HG02763 (cell line): Measurements from ENCODE around the gene KIF5B.
"Not testable (repeated sequence)": the region's sequence is repeated elsewhere in the genome, so short reads cannot be mapped to it uniquely, and the experiment has no call there.

Experiments
- ATAC-seq: cut with Tn5 transposase; IDR thresholded peaks from one replicate; pipeline ENCODE4 v1.9.1; 2021; ENCODE audit warnings: mild to moderate bottlenecking, moderate library complexity; ENCODE audit not compliant: unreplicated experiment

KIF5B gene

DNA sequence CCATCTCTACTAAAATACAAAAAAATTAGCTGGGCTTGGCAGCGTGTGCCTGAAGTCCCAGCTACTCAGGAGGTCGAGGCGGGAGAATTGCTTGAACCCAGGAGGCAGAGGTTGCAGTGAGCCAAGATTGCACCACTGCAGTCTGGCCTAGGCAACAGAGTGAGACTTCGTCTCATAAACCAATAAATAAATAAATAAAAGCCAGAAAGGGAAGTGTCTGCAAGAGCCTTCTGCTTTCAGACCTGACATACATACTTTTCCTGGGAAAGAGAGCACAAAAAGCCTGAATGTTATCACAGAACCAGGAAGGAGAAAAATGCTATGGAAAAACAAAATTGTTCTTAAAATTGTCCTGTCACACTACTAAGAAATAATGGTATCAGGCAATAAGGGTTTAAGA lies 4.1 kb upstream of the KIF5B start:
- ATAC-seq: no peak

DNA sequence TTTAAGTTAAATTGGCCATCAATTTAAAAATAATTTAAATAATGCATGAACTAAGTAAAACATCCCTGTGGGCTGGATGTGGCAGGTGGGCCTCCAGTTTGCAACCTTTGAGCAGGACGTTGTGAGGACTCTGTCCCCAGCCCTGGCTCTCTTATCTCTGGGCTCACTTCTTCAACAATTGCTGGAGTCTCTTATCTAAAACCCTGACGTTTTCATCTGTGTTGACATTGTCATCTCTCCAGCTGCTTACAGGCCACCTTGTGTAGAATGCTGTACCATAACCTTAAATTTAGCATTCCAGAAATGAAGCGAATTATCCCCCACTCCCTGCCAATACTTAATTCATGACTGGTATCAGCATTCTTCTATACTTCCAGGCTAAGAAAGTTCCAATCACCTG lies 3.2 kb upstream of the KIF5B start:
- ATAC-seq: no peak

DNA sequence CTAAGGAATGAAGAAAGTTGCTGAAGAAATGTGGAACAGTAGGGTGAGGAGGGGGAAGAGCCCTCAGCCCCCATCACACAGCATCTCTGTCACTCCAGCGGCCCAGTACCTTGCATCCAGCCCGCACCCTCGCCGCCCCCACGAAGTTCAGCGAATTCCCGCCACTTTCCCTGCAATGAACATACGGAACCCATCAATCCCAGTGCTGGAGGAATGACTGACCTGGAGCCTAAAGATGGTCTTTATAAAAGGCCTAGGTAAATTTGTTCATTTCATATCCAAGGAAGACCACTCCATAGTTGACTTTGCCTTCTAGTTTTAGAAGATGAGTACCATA lies 779 bp upstream of the KIF5B start:
- ATAC-seq: no peak

DNA sequence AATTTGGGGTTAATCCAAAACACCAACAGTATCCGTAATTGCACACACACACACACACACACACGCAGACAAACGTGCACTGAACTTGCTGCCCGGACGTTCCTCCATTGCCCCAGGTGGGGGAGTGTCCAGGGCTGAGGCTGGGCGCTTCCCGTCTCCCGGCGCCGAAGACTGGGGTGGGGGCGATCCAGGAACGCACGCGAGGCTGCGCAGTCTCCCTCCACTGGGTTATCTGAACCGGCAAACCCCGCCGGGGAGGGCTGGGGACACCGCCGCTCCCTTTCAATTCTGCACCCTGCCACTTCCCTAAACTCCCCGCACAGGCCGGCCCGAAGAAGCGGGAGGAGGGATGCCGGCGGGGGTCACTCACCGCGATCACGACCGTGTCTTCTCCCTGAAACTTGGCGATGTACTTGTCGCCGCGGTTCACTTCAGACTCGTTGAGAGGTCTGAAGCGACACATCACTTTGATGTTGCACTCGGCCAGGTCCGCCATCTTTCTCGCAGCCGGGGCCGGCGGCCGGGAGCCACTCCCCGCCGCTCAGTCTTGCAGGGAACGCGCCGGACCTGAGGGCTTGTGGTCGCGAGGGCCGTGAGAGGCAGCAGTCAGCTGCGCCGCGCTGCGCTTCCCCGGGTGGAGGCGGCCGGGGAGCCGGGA lies 618 bp downstream of the KIF5B start:
- peak; percentile 46 for ATAC-seq

DNA sequence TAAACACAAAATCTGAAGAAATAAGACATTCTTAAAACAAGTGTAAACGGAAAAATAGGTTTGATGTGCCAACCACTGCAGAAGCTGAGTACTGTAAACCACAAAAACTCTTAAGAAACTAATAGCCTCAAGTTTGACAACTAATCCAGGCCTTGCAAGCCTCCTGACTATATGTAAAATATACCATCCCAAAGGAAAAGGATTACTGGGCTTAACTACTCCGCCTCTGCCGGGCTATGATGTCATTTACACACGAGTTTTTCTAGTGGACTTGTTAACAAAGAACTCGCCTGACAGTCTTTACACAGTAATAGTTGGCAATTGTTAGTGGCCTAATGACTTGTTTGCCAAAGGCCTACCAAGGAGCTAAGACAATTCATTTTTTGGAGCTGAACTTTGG lies 2.1 kb downstream of the KIF5B start:
- no peak for ATAC-seq

DNA sequence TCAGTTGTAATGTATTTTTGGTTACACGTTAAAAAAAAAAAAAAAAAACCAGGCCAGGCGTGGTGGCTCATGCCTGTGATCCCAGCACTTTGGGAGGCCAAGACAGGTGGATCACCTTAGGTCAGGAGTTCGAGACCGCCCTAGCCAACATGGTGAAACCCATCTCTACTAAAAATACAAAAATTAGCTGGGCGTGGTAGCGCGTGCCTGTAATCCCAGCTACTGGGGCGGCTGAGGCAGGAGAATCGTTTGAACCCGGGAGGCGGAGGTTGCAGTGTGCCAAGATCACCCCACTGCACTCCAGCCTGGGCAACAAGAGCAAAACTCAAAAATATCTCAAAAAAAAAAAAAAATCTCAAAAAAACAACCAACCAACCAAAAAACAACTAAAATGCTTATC lies 2.8 kb downstream of the KIF5B start:
- ATAC-seq: not testable (repeated sequence)

DNA sequence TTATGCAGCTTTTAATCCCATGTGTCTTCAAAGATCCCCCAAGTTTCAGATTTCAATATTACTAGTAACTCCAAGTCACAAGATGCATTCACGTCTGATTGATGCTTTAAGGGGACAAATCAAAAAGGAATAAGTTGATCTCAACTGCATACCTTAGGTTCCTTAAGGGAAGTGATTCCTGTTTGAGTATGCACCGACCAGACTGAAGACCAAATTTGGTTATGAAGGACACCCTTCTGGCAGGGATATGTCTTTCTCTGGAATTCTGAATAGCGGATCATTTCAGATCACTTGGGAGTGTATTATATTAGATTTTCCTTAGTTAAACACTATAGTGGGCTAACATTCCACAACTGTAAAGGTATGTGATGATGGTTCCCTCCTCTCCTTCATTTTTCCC lies 4.3 kb downstream of the KIF5B start:
- no peak for ATAC-seq

DNA sequence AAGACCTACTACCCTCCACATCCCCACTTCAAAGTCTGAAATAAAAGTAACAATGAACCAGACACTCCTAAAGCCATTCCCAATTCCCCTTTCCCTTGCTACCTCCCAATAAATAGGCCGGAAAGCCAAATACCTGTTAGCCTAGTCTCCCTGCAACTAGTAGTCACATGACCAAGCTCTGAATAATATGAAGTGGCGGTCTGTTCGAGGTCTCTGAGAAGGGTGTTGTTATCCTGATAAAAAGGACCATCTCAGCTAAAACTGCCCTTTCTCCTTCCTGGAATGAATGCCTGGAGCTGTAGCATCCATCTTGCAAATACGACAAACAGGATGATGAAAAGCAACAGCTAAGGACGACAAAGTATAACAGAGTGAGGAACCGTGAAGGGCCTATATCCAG lies 6.0 kb downstream of the KIF5B start:
- ATAC-seq: no peak

DNA sequence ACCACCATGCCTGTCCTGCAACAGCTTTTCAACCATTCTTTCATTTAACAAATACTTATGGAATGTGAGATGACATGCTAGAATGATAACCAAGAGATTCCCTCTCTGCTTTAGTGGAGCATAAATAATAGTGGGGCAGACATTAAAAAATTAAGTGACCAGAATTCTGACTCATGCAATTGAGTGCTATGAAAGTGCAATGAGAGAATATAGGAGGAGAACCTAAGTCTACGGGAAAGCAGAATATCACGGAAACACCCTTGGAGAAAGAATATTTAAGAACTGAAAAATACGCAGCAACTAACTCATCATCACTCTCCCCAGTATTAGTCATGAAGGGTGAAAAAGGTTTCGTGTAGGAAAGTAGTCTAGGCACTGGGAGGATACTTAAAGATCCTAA lies 7.1 kb downstream of the KIF5B start:
- ATAC-seq: no peak

DNA sequence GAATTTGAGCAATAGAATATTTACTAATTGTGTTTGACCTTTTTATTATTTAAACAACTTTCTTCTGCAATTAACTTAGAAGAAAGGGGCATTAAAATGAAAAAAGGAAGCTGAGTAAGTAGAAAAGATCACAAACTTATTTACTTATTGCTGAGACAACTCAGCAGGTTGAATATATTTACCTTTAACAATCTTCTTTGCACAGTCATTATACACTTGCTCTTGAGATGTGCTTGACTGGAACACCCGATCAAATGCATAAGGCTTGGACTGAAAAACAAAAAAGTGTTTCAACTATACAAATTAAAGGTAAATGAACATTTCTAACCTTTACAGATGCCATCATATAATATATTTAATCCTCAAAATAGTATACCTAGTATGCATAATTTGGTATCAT lies 7.9 kb downstream of the KIF5B start:
- no peak for ATAC-seq

DNA sequence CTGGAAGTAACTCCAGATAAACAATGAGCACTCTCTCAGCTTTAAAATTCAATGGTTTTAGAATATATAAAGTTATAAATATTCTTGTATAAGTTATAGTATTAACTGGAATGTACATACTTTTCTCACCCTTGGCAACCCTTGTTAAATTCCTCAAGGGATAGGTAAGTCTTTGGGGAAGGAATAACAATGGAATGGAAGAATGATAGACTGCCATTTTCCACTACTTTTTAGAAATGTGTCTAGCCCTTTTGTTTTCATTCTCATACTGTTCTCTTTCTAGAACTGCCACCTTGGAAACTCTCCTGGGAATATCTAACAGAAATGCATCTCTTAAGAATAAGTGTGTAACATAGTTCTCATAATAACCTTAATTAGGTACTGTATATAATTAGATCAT lies 8.3 kb downstream of the KIF5B start:
- ATAC-seq: no peak

DNA sequence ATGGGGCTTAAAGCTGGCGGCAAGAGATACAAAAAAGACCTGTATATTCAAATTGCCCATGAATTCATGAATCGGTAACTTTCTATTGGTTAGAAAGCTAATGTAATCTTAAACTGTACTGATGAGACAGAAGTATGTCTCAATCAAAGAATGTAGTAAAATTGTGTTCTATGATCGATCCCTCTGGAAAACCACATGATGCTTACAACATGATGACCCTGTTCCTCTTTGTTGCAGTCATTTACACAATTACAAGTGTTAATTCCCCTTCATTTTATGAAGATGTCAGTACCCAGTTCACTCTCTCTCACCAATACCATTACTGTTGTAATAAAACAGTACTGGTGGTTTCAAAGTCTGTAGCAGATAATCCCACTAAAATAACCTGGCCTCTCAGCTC lies 10.1 kb downstream of the KIF5B start:
- ATAC-seq: no peak

DNA sequence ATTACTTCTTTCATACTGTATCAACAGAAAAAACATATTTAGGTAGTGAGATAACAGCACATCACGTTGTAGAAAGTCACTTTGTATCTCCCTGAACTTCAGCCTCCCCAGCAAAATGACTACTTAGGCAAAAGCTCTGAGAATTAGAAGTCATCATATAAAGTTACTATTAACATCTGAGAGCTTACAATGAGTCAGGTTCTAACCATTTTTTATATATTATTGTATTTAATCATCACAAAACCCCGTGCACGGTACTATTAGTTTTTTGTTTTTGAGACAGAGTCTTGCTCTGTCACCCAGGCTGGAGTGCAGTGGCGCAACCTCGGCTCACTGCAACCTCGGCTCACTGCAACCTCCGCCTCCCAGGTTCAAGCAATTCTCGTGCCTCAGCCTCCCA lies 13.5 kb downstream of the KIF5B start:
- ATAC-seq: not testable (repeated sequence)

DNA sequence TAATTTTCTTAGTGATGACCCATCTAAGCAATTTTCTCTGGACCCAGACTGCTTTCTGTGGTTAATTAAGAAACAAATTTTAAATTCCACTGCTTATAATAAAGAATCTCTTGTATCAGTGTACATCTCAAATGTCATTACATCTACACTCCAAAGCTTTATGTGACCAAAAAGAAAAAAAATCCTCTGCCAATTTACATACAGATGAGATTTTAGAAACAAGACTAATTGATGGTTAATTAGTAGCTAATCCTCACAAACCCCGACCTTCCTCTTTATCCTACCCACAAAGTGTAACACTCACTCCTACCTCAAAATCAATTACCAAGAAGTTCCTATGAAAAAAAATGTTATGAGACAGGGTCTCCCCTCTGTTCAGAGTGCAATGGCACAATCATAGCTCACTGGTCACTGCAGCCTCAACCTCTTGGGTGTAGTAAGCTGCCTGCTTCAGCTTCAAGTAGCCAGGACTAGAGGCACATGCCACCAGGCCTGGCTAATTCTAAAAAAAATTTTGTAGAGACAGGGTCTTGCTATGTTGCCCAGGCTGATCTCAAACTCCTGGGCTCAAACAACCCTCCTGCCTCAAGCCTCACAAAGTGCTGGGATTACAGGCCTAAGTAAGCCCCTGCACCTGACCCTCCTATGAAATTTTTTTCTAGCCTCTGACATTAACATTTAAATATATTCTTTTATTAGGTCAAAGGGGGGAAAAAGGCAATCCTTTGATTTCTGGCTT lies 14.8 kb downstream of the KIF5B start:
- no peak for ATAC-seq

DNA sequence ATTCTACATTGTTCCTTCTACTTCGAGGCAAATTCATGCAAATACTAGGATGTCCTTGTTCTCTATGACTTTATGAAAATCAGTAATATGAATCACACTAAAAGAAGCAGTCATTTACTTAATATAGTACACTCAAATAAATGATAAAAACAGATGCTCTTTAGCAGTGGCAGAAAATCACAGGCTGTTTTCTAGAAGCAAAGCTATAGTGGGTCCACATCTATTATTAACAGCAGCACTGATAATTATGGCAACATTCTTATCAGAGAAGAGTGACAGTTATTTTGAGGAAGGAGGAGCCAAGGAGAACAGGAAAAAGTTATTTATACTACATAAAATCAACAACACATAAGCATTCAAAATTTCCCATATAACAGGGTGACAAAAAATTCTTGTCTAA lies 16.5 kb downstream of the KIF5B start:
- no peak for ATAC-seq

DNA sequence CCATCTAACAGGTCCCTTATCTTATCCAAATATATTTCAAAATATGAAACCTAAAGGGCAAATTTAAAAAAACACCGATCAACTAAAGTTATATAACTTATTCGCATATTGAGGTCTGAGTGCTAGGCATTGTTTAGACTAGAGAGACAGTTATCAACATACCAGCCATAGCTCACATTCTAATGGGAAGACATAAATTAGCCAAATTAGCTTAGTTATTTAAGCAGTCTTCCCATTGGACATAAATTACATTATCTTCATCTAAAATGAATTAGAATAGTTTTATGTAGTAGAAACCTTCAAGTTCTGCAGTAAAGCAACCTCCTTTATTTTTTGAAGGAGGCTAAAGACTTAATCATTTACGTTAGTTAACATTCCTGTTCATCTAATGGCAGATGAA lies 17.4 kb downstream of the KIF5B start:
- ATAC-seq: no peak

DNA sequence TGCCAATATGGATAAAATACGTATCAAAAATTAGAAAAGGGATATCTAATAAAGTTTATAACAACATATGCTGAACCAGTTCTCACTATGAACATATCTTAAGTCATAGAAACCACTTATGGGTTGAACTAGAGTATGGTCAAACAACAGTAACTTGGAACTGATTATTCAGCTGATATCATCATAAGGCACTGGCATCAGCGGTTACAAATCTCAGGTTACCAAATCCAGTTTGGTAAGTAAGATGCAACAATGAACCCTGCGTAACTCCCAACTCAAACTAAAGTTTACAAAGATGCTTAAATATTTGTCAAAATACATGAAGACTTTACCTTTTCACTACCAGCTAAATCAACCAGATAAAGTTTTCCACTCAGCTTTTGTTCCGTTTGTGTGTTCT lies 19.3 kb downstream of the KIF5B start:
- ATAC-seq: no peak

DNA sequence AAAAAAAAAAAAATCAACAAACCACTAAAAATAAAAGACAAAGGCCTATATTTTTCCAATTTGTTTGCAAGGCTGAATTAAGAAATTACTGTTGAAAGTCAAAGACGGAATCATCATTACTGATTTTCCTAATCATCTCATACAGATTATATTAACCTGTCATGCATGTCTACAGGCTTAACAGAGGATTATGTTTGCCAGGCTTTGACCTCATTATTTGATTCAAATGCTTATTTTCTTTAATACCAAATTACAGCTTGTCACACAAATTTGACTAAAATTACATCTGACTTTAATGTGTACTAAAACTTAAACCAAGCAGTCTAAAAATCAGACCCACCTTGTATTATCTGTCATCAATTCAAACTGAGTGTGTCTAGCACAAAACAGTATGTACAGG lies 21.2 kb downstream of the KIF5B start:
- ATAC-seq: no peak

DNA sequence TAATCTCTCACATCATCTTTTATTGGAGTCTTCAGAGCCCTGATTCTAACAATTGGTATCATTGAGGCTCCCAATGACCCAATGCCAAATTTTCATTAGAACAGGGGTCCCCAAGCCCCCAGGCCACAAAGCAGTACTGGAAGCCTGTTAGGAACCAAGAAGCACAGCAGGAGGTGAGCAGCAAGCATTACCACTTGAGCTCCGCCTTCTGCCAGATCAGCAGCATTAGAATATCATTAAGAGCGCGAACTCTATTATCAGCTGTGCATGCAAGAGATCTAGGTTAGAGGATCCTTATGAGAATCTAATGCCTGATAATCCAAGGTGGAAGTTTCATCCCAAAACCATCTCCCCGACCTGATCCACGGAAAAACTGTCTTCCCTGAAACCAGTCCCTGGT lies 23.1 kb downstream of the KIF5B start:
- no peak for ATAC-seq

DNA sequence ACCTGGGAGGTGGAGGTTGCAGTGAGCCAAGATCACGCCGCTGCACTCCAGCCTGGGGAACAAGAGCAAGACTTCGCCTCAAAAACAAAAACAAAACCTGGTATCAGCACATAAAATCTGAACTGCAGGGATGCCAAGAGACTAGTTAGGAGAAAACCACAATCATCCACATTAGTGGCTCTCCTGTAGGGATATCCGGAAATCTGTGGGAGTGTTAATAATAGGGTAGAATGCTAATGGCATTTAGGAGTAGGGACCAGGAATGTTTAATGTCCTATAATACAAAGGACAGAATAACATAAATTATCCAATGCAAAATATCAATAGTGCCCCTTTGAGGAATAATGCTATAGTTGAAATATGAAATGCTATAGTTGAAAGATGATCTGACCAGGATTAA lies 24.3 kb downstream of the KIF5B start:
- no peak for ATAC-seq

DNA sequence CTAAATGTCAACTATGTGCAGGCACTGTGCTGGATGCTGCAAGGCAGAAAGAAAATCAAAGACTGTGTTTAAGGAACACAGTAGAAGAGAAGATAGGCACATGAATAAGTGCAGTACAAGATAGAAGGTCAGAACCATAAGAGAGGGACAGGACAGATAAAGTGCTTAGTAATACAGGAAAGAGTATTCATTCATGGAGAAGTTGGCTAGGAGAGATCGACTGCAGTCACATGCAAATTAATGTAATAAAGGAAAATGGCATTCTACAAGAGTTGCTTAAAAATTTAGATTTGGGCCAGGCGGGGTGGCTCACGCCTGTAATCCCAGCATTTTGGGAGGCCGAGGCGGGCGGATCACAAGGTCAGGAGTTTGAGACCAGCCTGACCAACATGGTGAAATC lies 24.8 kb downstream of the KIF5B start:
- no peak for ATAC-seq

DNA sequence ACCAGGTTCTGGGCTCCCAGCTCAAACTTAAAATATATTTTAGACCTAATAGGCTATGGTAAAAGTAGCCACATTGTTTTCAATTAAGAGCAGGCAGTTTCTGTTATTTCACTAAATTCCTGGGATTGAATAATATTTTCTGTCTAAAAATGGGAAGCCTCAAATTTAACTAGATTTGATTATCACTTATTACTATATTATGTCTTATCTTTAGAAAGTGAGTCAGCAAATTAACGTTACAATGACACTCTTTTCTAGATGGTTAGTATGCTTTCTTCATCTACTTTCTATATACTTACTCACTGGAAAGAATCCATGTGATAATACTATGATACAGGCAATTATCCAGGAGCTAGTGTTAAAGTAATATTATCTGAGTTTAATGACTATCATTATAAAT lies 27.5 kb downstream of the KIF5B start:
- no peak for ATAC-seq

DNA sequence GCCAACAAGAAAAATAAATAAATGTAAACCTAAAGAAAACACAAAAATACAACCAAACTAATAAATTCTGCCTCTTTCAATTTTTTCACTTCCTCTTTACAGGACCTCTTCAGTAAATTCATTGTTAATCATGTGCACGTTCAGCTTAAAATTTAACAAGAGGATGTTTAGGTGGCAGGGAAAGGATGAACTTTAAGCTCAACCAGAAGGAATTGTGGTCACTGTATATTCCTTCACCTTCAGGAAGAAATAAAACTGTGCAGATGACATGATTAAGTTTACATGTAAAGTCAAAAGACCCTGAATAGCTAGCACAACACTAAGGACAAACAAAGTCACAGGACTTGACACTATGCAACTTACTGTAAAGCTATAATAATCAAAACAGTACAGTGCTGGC lies 33.0 kb downstream of the KIF5B start:
- ATAC-seq: no peak
